K562 (cell line): Measurements from ENCODE around the gene HMGN1.

Experiments
- CBX8 ChIP-seq: fragments of 200-600 bp; sonication (generic); IDR thresholded peaks from 2 replicates; pipeline ENCODE4 v1.6.1; 2012; ENCODE audit warnings: borderline replicate concordance, mixed run types, low read depth, mild to moderate bottlenecking, moderate library complexity, mixed read lengths, low read length, control low read depth, inconsistent platforms; ENCODE audit not compliant: poor library complexity, severe bottlenecking; ENCODE audit errors: extremely low read depth
- DMBX1 ChIP-seq: fragments of 250-450 bp; sonication (Bioruptor Pico); IDR thresholded peaks from 2 replicates; pipeline ENCODE4 v1.8.0; 2022; ENCODE audit warnings: inconsistent platforms, mild to moderate bottlenecking, moderate library complexity, borderline replicate concordance
- PREB ChIP-seq: sonication (generic); formaldehyde crosslinking; IDR thresholded peaks from 2 replicates; pipeline ENCODE4 v1.8.1; 2023; ENCODE audit warnings: mild to moderate bottlenecking, missing genetic modification reagents

GRCh38 chr21:39390212-39390765, 41.4 kb upstream of the HMGN1 start:
- TF ChIP-seq CBX8 = no peak
- TF ChIP-seq PREB (CRISPR knock-in tag) = no peak
- TF ChIP-seq DMBX1 (CRISPR knock-in tag) = no peak
